Mesendoderm (in vitro differentiated cells): ENCODE data around the gene POLRMT.

Experiments used
- DNase-seq: peaks from one replicate; pipeline ENCODE4 v3.0.0; 2013
- H2AK5ac ChIP-seq: 2 replicates; pipeline ENCODE4 v1.6.1; 2013; ENCODE audit warnings: low read length, inconsistent platforms
- H2BK120ac ChIP-seq: 2 replicates; pipeline ENCODE4 v1.6.1; 2013; ENCODE audit warnings: low read depth, mild to moderate bottlenecking, low read length, moderate library complexity, mixed read lengths
- H2BK15ac ChIP-seq: replicated peaks from 2 replicates; pipeline ENCODE4 v1.6.1; 2013; ENCODE audit warnings: low read depth, mild to moderate bottlenecking, moderate library complexity
- H2BK5ac ChIP-seq: 2 replicates; pipeline ENCODE4 v1.6.1; 2013; ENCODE audit warnings: low read length, inconsistent platforms
- H3K18ac ChIP-seq: 2 replicates; pipeline ENCODE4 v1.6.1; 2013; ENCODE audit warnings: mild to moderate bottlenecking, low read length, mixed read lengths
- H3K23ac ChIP-seq: one replicate; pipeline ENCODE4 v1.6.1; 2013; ENCODE audit warnings: low read length
- H3K27ac ChIP-seq: 2 replicates; pipeline ENCODE4 v1.5.1; 2013; ENCODE audit warnings: low read depth, mild to moderate bottlenecking, inconsistent platforms, low read length, moderate library complexity
- H3K27me3 ChIP-seq: 2 replicates; pipeline ENCODE4 v1.6.1; 2013; ENCODE audit warnings: low read length, control low read depth, mild to moderate bottlenecking, inconsistent platforms; ENCODE audit not compliant: insufficient read depth, poor library complexity
- H3K36me3 ChIP-seq: 2 replicates; pipeline ENCODE4 v1.6.1; 2013; ENCODE audit warnings: low read length, inconsistent platforms; ENCODE audit not compliant: control insufficient read depth, insufficient read depth
- H3K4ac ChIP-seq: one replicate; pipeline ENCODE4 v1.6.1; 2013; ENCODE audit warnings: low read depth, mild to moderate bottlenecking, low read length, moderate library complexity
- H3K4me1 ChIP-seq: 2 replicates; pipeline ENCODE4 v1.6.1; 2013; ENCODE audit warnings: low read depth, low read length, inconsistent platforms; ENCODE audit not compliant: control insufficient read depth
- H3K4me2 ChIP-seq: 2 replicates; pipeline ENCODE4 v1.6.1; 2013; ENCODE audit warnings: low read length
- H3K4me3 ChIP-seq: 2 replicates; pipeline ENCODE4 v1.5.1; 2013; ENCODE audit warnings: mild to moderate bottlenecking, low read length
- H3K56ac ChIP-seq: one replicate; pipeline ENCODE4 v1.6.1; 2013; ENCODE audit warnings: low read length
- H3K79me1 ChIP-seq: 2 replicates; pipeline ENCODE4 v1.6.1; 2013; ENCODE audit warnings: low read length, inconsistent platforms
- H3K79me2 ChIP-seq: 2 replicates; pipeline ENCODE4 v1.6.1; 2013; ENCODE audit warnings: mild to moderate bottlenecking, low read length; ENCODE audit not compliant: control insufficient read depth, insufficient read depth
- H3K9ac ChIP-seq: 2 replicates; pipeline ENCODE4 v1.6.1; 2013; ENCODE audit warnings: low read length, inconsistent platforms
- H4K5ac ChIP-seq: one replicate; pipeline ENCODE4 v1.6.1; 2013; ENCODE audit warnings: low read length
- H4K8ac ChIP-seq: one replicate; pipeline ENCODE4 v1.6.1; 2013; ENCODE audit warnings: low read depth, mild to moderate bottlenecking, control low read depth, low read length, moderate library complexity
- WGBS: extraction: QIAGEN DNeasy Blood & Tissue Kit; methylation state at CpG from one replicate; pipeline ENCODE4 v1.1.7; 2013; ENCODE audit warnings: low lambda C conversion rate, missing lambda C conversion rate; ENCODE audit not compliant: insufficient coverage; ENCODE audit errors: extremely low coverage; 5-methylcytosine and 5-hydroxymethylcytosine counted together

The POLRMT gene

GRCh38 chr19:619286-620002 is 13.9 kb downstream of the POLRMT start:
- Histone ChIP-seq H4K8ac (no peak overlapping the region), H2BK5ac (no peak overlapping the region), H3K79me1 (no peaks in the 10 kb centered on the region), H3K18ac (no peak overlapping the region), H2BK15ac (no peak overlapping the region), H3K36me3 (peaks cover 7% of the 10 kb centered on the region), H3K4me3 (no peak overlapping the region), H3K56ac (no peak overlapping the region), H3K9ac (no peak overlapping the region), H3K27ac (no peak overlapping the region), H3K4ac (no peak overlapping the region), H3K79me2 (no peaks in the 10 kb centered on the region), H3K27me3 (no peaks in the 10 kb centered on the region), H3K4me2 (no peak overlapping the region), H4K5ac (no peak overlapping the region), H3K4me1 (no peaks in the 10 kb centered on the region), H2BK120ac (no peak overlapping the region), H2AK5ac (no peak overlapping the region), H3K23ac (no peak overlapping the region)
- no peak for DNase-seq
- WGBS: no CpG with 5 or more reads among the region's 47 CpGs

DNA sequence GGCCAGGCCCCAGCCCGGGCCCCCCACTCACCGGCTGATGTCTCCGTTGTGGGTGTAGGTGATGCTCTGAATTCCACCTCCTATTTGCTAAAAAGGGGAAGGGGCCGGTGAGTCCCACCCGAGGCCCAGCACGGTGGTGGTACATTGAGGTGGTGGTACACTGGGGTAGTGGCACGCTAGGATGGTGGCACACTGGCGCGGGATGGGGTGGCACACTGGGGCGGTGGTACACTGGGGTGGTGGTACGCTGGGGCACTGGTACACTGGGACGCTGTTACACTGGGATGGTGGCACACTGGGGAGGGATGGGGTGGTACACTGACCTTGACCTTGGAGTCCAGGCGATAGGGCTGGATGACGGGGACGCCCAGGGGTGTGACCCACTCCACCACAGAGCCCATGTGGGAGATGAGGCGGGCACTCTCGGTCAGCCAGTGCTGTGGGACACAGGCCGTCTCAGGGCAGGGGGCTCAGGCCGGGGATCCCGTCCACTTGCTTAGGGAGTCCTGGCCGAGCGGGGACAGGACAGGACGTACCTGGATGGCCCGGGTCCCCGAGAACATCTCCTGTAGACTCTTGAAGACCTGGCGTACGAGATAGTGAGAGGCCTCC is 14.6 kb downstream of the POLRMT start:
- no peak for DNase-seq
- Histone ChIP-seq H3K79me1 (no peaks in the 10 kb centered on the region), H3K4ac (no peak overlapping the region), H3K27me3 (no peaks in the 10 kb centered on the region), H3K79me2 (no peaks in the 10 kb centered on the region), H2BK5ac (no peak overlapping the region), H3K18ac (no peak overlapping the region), H3K23ac (no peak overlapping the region), H3K27ac (no peak overlapping the region), H3K9ac (no peak overlapping the region), H2BK120ac (no peak overlapping the region), H3K4me2 (no peak overlapping the region), H3K36me3 (peaks cover 7% of the 10 kb centered on the region), H4K8ac (no peak overlapping the region), H2AK5ac (no peak overlapping the region), H3K4me3 (no peak overlapping the region), H3K4me1 (no peaks in the 10 kb centered on the region), H2BK15ac (no peak overlapping the region), H3K56ac (no peak overlapping the region), H4K5ac (no peak overlapping the region)
- WGBS: no CpG with 5 or more reads among the region's 27 CpGs

DNA sequence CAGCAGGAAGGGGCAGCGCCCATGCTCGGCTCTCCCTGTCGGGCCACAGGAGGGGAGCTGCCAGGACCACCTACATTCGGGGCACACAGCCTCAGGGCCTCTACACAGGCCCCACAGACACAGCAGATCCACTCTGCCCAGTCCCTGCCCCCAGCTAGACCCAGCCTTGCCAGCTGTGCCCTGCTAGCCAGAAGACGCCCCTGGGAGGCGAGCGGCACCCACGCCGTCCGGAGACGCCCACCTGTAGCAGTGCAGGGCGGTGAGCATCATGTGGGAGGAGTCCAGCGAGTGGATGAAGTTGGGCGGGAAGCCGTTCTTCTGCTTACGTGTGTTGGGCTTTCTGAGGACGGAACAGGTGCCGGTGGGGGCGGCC is 15.1 kb downstream of the POLRMT start:
- Histone ChIP-seq H2BK120ac (no peak overlapping the region), H3K4ac (no peak overlapping the region), H3K56ac (no peak overlapping the region), H3K18ac (no peak overlapping the region), H3K4me3 (no peak overlapping the region), H4K8ac (no peak overlapping the region), H4K5ac (no peak overlapping the region), H3K9ac (no peak overlapping the region), H2BK15ac (no peak overlapping the region), H2AK5ac (no peak overlapping the region), H2BK5ac (no peak overlapping the region), H3K4me2 (no peak overlapping the region), H3K79me1 (no peaks in the 10 kb centered on the region), H3K27ac (no peak overlapping the region), H3K23ac (no peak overlapping the region), H3K27me3 (no peaks in the 10 kb centered on the region), H3K36me3 (peaks cover 7% of the 10 kb centered on the region), H3K79me2 (no peaks in the 10 kb centered on the region), H3K4me1 (no peaks in the 10 kb centered on the region)
- DNase-seq: no peak
- no CpG with 5 or more reads among the region's 19 CpGs for WGBS

GRCh38 chr19:617551-618246 is 15.6 kb downstream of the POLRMT start:
- Histone ChIP-seq H3K79me2 (no peaks in the 10 kb centered on the region), H2BK120ac (no peak overlapping the region), H2AK5ac (no peak overlapping the region), H3K36me3 (peaks cover 7% of the 10 kb centered on the region), H3K4me2 (no peak overlapping the region), H3K56ac (no peak overlapping the region), H3K79me1 (no peaks in the 10 kb centered on the region), H4K5ac (no peak overlapping the region), H2BK5ac (no peak overlapping the region), H3K9ac (no peak overlapping the region), H3K4me1 (no peaks in the 10 kb centered on the region), H3K18ac (no peak overlapping the region), H4K8ac (no peak overlapping the region), H2BK15ac (no peak overlapping the region), H3K4me3 (no peak overlapping the region), H3K27ac (no peak overlapping the region), H3K4ac (no peak overlapping the region), H3K27me3 (no peaks in the 10 kb centered on the region), H3K23ac (no peak overlapping the region)
- no CpG with 5 or more reads among the region's 29 CpGs for WGBS
- DNase-seq: no peak

GRCh38 chr19:616747-617526 is 16.4 kb downstream of the POLRMT start:
- Histone ChIP-seq H3K4ac (no peak overlapping the region), H3K4me1 (no peaks in the 10 kb centered on the region), H4K8ac (no peak overlapping the region), H3K27ac (no peak overlapping the region), H3K18ac (no peak overlapping the region), H3K23ac (no peak overlapping the region), H3K79me2 (no peaks in the 10 kb centered on the region), H2BK15ac (no peak overlapping the region), H4K5ac (no peak overlapping the region), H2AK5ac (no peak overlapping the region), H2BK120ac (no peak overlapping the region), H3K79me1 (no peaks in the 10 kb centered on the region), H3K36me3 (peaks cover 7% of the 10 kb centered on the region), H2BK5ac (no peak overlapping the region), H3K4me2 (no peak overlapping the region), H3K27me3 (no peaks in the 10 kb centered on the region), H3K56ac (no peak overlapping the region), H3K4me3 (no peak overlapping the region), H3K9ac (no peak overlapping the region)
- no peak for DNase-seq
- no CpG with 5 or more reads among the region's 58 CpGs for WGBS
